GM12865 (cell line): ENCODE results near the gene LDHB.

Experiments
- DNase-seq: peaks from one replicate; pipeline ENCODE4 v3.0.0; 2010; ENCODE audit warnings: low read depth
- H3K4me3 ChIP-seq: 2 replicates; pipeline ENCODE4 v1.5.1; 2011; ENCODE audit warnings: mild to moderate bottlenecking, low read depth, low read length, control low read depth
- CTCF ChIP-seq: IDR thresholded peaks from 2 replicates; pipeline ENCODE4 v1.5.1; 2011; ENCODE audit warnings: low read length, control low read depth, low read depth, inconsistent platforms; ENCODE audit not compliant: insufficient read depth; ENCODE audit errors: missing control alignments

The LDHB gene

DNA sequence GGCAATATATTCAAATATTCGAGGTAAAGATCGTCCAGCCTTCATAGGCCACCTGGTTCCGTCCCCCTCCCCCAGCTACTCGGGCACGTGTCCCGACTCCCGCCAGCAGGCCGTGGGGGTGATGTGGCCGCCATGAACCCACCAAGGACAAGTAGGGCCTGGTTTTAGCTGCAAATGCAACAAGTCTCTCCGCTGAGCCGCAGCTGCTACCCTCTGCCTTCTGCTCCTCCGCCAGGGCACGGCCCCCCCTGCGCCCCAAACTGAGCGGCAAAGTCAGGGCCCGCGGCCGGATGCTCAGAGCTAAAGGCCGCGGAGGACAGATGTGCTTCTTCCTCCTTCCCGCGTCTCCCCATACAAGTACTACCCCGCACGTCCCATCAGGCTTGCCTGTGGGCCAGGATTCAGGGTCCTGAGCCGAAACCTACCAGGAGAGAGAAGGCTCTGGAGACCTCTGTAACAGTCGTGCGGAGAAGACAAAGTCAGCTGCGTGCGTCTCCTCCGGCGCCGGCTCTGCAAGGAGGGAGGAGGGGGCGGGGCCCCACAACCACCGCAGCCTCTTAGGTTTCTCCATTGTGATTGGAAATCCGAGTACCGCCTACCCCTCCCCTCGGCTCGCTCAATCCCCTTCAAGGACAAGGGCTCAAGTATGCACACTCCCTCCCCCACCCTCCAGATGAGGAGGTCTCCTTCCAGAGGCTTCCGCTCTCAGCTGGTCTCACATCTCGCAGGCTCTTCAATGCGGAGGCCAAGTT is at the start of gene LDHB:
TSS of gene LDHB (minus strand) at position 517 of the 752 bp plus-strand sequence. CDS start 3,171 bp downstream, outside the sequence.
- no peak for TF ChIP-seq CTCF
- peak within 1 kb of the TSS; percentile 78 for H3K4me3 ChIP-seq
- DNase-seq, result peak; percentile 97

GRCh38 chr12:21704847-21705246 is 47.2 kb upstream of the LDHB start:
- TF ChIP-seq CTCF, result no peak
- DNase-seq, result no peak
- no peak overlapping the region for H3K4me3 ChIP-seq

DNA sequence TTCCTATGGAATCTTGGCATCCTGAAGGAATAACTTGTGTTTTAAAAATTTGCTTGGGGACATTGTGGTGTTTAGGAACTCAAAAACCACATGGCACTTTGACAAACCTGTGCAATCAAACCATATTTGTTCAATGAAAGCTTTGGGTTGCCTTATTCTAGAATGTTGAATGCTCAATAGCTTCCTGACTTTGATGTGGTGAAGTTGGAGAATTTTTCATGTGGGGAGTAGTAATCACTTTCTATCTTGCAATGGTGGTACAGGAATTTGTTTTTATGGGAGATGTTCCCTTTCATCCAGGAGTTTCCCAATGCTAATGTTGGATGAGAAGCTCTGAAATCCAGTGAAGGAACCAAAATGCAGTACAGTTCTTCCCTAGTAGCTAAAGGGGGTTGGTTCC is 42.2 kb upstream of the LDHB start:
- TF ChIP-seq CTCF, result no peak
- no peak overlapping the region for H3K4me3 ChIP-seq
- no peak for DNase-seq

GRCh38 chr12:21697904-21698630 is 40.4 kb upstream of the LDHB start:
- DNase-seq, result peak; percentile 20
- TF ChIP-seq CTCF, result peak; percentile 22
- H3K4me3 ChIP-seq, result no peak overlapping the region

- TF ChIP-seq CTCF, result no peak
- DNase-seq, result no peak
- H3K4me3 ChIP-seq, result no peak overlapping the region
Measured at GRCh38 chr12:21696625-21697024, 39.0 kb upstream of the LDHB start.

GRCh38 chr12:21695986-21696385 is 38.3 kb upstream of the LDHB start:
- DNase-seq, result no peak
- no peak overlapping the region for H3K4me3 ChIP-seq

More at GRCh38 chr12:21695986-21696385, 38.3 kb upstream of the LDHB start:
- no peak for TF ChIP-seq CTCF
